Skeletal muscle tissue (tissue), 4 donors: ENCODE results near the gene ALG2. TPM values are rescaled to one million over a fixed set of nuclear protein-coding genes. Genes with fewer than 3 reads are reported as not detected.

Experiments used
- H3K27ac ChIP-seq: one replicate; pipeline ENCODE4 v1.7.0; 2013; ENCODE audit warnings: mild to moderate bottlenecking, low read depth, low read length, inconsistent platforms
- H3K27me3 ChIP-seq, 3 donors: one replicate each; pipeline ENCODE4 v1.7.0; 2013; ENCODE audit warnings: low read length in 3 of 3; ENCODE audit not compliant: control insufficient read depth in 3 of 3, insufficient read depth in 3 of 3
- H3K36me3 ChIP-seq, 3 donors: one replicate each; pipeline ENCODE4 v1.7.0; 2013; ENCODE audit warnings: low read length in 3 of 3; ENCODE audit not compliant: control insufficient read depth in 3 of 3, insufficient read depth in 3 of 3
- H3K4me1 ChIP-seq, 3 donors: one replicate each; pipeline ENCODE4 v1.7.0; 2013; ENCODE audit warnings: low read length in 3 of 3, mild to moderate bottlenecking in 3 of 3; ENCODE audit not compliant: control insufficient read depth in 3 of 3, insufficient read depth in 3 of 3
- H3K4me3 ChIP-seq, 3 donors: one replicate each; pipeline ENCODE4 v1.7.0; 2013; ENCODE audit warnings: low read length in 3 of 3
- H3K9ac ChIP-seq, 3 donors: one replicate each; pipeline ENCODE4 v1.7.0; 2013; ENCODE audit warnings: low read length in 3 of 3, mild to moderate bottlenecking in 3 of 3, moderate library complexity in 2 of 3, low read depth in 1 of 3
- H3K9me3 ChIP-seq, 3 donors: one replicate each; pipeline ENCODE4 v1.7.0; 2013; ENCODE audit warnings: low read length in 3 of 3; ENCODE audit not compliant: control insufficient read depth in 3 of 3
- total RNA-seq: library from RNA; depleted of rRNA; stranded (reverse); fragments of >200 nt; gene quantifications from one replicate; pipeline ENCODE4 v1.2.3, GENCODE V29; 2014
- donor health status: Osteomylitis.

The ALG2 gene
- total RNA-seq, 1 donor from 2014 or later: 39.7 TPM

GRCh38 chr9:99177576-99178366 is 44.0 kb downstream of the ALG2 start:
- Histone ChIP-seq H3K27me3 (no peaks in the 10 kb centered on the region), H3K4me3 (no peak overlapping the region), H3K36me3 (no peaks in the 10 kb centered on the region), H3K9me3 (no peaks in the 10 kb centered on the region), H3K27ac (no peak overlapping the region), H3K9ac (no peak overlapping the region), H3K4me1 (no peaks in the 10 kb centered on the region)

GRCh38 chr9:99176527-99177013 is 45.2 kb downstream of the ALG2 start:
- no peak overlapping the region for H3K27ac ChIP-seq
- no peak overlapping the region for H3K9ac ChIP-seq
- H3K27me3 ChIP-seq: no peaks in the 10 kb centered on the region
- no peak overlapping the region for H3K4me3 ChIP-seq
- H3K36me3 ChIP-seq: no peaks in the 10 kb centered on the region
- H3K4me1 ChIP-seq: no peaks in the 10 kb centered on the region
- no peaks in the 10 kb centered on the region for H3K9me3 ChIP-seq

- no peak overlapping the region for H3K27ac ChIP-seq
- no peak overlapping the region for H3K4me3 ChIP-seq
- no peaks in the 10 kb centered on the region for H3K4me1 ChIP-seq
- H3K9me3 ChIP-seq: no peaks in the 10 kb centered on the region
- no peak overlapping the region for H3K9ac ChIP-seq
- H3K36me3 ChIP-seq: no peaks in the 10 kb centered on the region
- peaks cover 0 to 9% (median 4%) of the 10 kb centered on the region in 3 donors for H3K27me3 ChIP-seq
Observed at GRCh38 chr9:99173570-99174504, 47.9 kb downstream of the ALG2 start.

- Histone ChIP-seq H3K36me3 (no peaks in the 10 kb centered on the region), H3K4me1 (no peaks in the 10 kb centered on the region), H3K4me3 (no peak overlapping the region), H3K9me3 (no peaks in the 10 kb centered on the region), H3K9ac (no peak overlapping the region), H3K27me3 (peaks cover 0 to 9% (median 7%) of the 10 kb centered on the region in 3 donors), H3K27ac (no peak overlapping the region)
Observed at GRCh38 chr9:99172124-99173091, 49.3 kb downstream of the ALG2 start.

- Histone ChIP-seq H3K9ac (no peak overlapping the region), H3K36me3 (no peaks in the 10 kb centered on the region), H3K9me3 (no peaks in the 10 kb centered on the region), H3K27me3 (peaks cover 0 to 9% (median 7%) of the 10 kb centered on the region in 3 donors), H3K4me1 (no peaks in the 10 kb centered on the region), H3K27ac (no peak overlapping the region), H3K4me3 (no peak overlapping the region)
Observed at GRCh38 chr9:99171225-99172123, 50.3 kb downstream of the ALG2 start.

GRCh38 chr9:99169982-99170761 is 51.6 kb downstream of the ALG2 start:
- Histone ChIP-seq H3K4me1 (no peaks in the 10 kb centered on the region), H3K27ac (no peak overlapping the region), H3K4me3 (no peak overlapping the region), H3K27me3 (peaks cover 0 to 9% (median 7%) of the 10 kb centered on the region in 3 donors), H3K9me3 (no peaks in the 10 kb centered on the region), H3K9ac (no peak overlapping the region), H3K36me3 (no peaks in the 10 kb centered on the region)

DNA sequence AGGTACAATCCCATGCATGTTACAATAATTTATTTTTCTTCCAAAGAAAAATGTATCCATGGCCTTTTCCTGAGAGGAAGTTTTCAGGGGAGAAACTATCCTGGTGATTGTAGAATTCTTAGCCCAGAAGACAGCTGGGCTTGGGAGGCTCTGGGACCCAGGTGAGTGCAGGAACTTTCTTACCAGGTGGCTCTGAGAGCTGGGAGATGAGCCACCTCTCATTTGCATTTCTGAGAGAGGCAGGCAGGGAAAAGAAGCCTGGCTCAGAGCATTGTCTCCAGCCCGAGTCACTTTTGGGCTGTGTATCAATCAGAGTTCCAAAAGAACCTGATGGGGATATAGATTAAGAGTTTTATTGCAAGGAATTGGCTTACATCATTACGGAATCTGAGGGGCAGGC is 52.7 kb downstream of the ALG2 start:
- no peak overlapping the region for H3K4me3 ChIP-seq
- H3K9me3 ChIP-seq: no peaks in the 10 kb centered on the region
- no peaks in the 10 kb centered on the region for H3K4me1 ChIP-seq
- H3K36me3 ChIP-seq: no peaks in the 10 kb centered on the region
- peaks cover 0 to 9% (median 7%) of the 10 kb centered on the region in 3 donors for H3K27me3 ChIP-seq
- H3K27ac ChIP-seq: no peak overlapping the region
- H3K9ac ChIP-seq: no peak overlapping the region

GRCh38 chr9:99167694-99168093 is 54.0 kb downstream of the ALG2 start:
- Histone ChIP-seq H3K36me3 (no peaks in the 10 kb centered on the region), H3K4me1 (no peaks in the 10 kb centered on the region), H3K4me3 (no peak overlapping the region), H3K27ac (no peak overlapping the region), H3K27me3 (peaks cover 0 to 9% (median 7%) of the 10 kb centered on the region in 3 donors), H3K9me3 (no peaks in the 10 kb centered on the region), H3K9ac (no peak overlapping the region)
